Heart right ventricle (tissue), 16 donors: Measurements from ENCODE around the gene HCN4. TPM values are rescaled to one million over a fixed set of nuclear protein-coding genes. Genes with fewer than 3 reads are reported as not detected.

Source experiments
- ATAC-seq, 8 donors: fragments of 200-7000 bp; cut with Tn5 transposase; one replicate each; pipeline ENCODE4 v1.9.1; 2020; ENCODE audit warnings: mild to moderate bottlenecking in 8 of 8, moderate library complexity in 8 of 8, moderate number of reproducible peaks in 1 of 8
- DNase-seq, 2 donors: peaks; one replicate each; pipeline ENCODE4 v3.0.0-alpha.2; 2020
- H3K27ac ChIP-seq, 10 donors: fragments of 200-600 bp; sonication (generic) in 2 of 10; one replicate each; pipeline versions ENCODE4 v1.5.0 to v1.8.0; 2020 to 2022; ENCODE audit warnings: mild to moderate bottlenecking in 3 of 10
- H3K27me3 ChIP-seq, 7 donors: fragments of 200-600 bp; one replicate each; pipeline ENCODE4 v1.8.0; 2021 to 2022; ENCODE audit warnings: mild to moderate bottlenecking in 2 of 7
- H3K36me3 ChIP-seq, 9 donors: fragments of 200-600 bp; sonication (generic) in 1 of 9; one replicate each; pipeline versions ENCODE4 v1.5.0 to v1.8.0; 2020 to 2022; ENCODE audit warnings: mild to moderate bottlenecking in 2 of 9
- H3K4me1 ChIP-seq, 9 donors: fragments of 200-600 bp; sonication (generic) in 1 of 9; one replicate each; pipeline versions ENCODE4 v1.5.0 to v1.8.0; 2020 to 2022; ENCODE audit warnings: mild to moderate bottlenecking in 4 of 9
- H3K4me3 ChIP-seq, 10 donors: fragments of 200-600 bp; sonication (generic) in 2 of 10; one replicate each; pipeline versions ENCODE4 v1.5.0 to v1.8.0; 2020 to 2022; ENCODE audit warnings: mild to moderate bottlenecking in 7 of 10, moderate library complexity in 2 of 10
- H3K9me3 ChIP-seq, 11 donors: fragments of 200-600 bp in 10 of 11; sonication (generic) in 2 of 11; one replicate each; pipeline versions ENCODE4 v1.5.0 to v1.8.0; 2013 to 2022; ENCODE audit warnings: mild to moderate bottlenecking in 2 of 11, control low read depth in 1 of 11, moderate library complexity in 1 of 11
- WGBS, 2 donors: extraction: QIAGEN DNeasy Blood & Tissue Kit; methylation state at CpG; one replicate each; pipeline ENCODE4 v1.1.7; 2013; ENCODE audit warnings: inconsistent platforms in 1 of 2; 5-methylcytosine and 5-hydroxymethylcytosine counted together
- intact Hi-C, 10 donors: fragments of 100-400 bp; cut with DNase I; formaldehyde crosslinking; loops; one replicate each; pipeline versions ENCODE4 v1.11.1 to v1.14.2; 2022
- polyA plus RNA-seq, 2 donors: library from polyadenylated mRNA; stranded (reverse); fragments of 200-250 nt; gene quantifications; one replicate each; pipeline ENCODE4 v1.2.3, GENCODE V29; 2013
- total RNA-seq, 10 donors: library from RNA; stranded (reverse); fragmentation: NEBNext Ultra II Directional in 3 of 10; extraction: Animal tissue kit (Norgen Biotek cat#: 25700) in 3 of 10; gene quantifications; one replicate each; pipeline versions ENCODE4 v1.2.1 to v1.2.4, GENCODE V29; 2021 to 2023
- TF ChIP-seq, protein P1 (sequence below), 9 donors: fragments of 200-600 bp; sonication (generic) in 2 of 9; IDR thresholded peaks; one replicate each; pipeline versions ENCODE4 v1.5.0 to v1.8.0; 2021 to 2022; ENCODE audit warnings: antibody characterized with exemption in 9 of 9, mild to moderate bottlenecking in 5 of 9, moderate library complexity in 1 of 9
- donor health status: Arrhythmogenic right ventricular cardiomyopathy.
- donor health status: ischemic (EF 13 %, LVEDD 7.1; RV severe dilation, severe dysfunction).
- donor health status: healthy with polysubstance abuse.
- donor health status: DM: no; HTN: yes; CAD: no.
- donor health status: DM: no; HTN: no; CAD: no.
- donor health status: ischemic (EF 25% LVEDD 6.9; RV normal size, moderate dysfunction).
- donor health status: ischemic (EF 25% LVEDD 5.7; RV mildly dilated, moderate dysfunction).
- donor health status: healthy.
- donor health status: DM: yes; HTN: yes; CAD: no.
- donor health status: Ischemic cardiomyopathy.
- donor health status: ischemic (EF 35%, LVEDD 5.7; RV mildly dilated, moderate dysfunction).
- donor health status: nonischemic (EF 11% LVEDD 7.7; RV severe dilation, severe dysfunction).
- donor health status: DM: yes; HTN: yes; CAD: no.
- donor health status: PGD.
- donor health status: ischemic (EF 29% LVEDD 5.4; RV normal size, mild dysfunction).
- donor health status: nonischemic (EF 23%, LVEDD 6.1; RV moderate dilation, normal function).

The HCN4 gene
- total and polyA plus RNA-seq, 12 donors = 2.2 to 24.9 (median 6.8) TPM

DNA sequence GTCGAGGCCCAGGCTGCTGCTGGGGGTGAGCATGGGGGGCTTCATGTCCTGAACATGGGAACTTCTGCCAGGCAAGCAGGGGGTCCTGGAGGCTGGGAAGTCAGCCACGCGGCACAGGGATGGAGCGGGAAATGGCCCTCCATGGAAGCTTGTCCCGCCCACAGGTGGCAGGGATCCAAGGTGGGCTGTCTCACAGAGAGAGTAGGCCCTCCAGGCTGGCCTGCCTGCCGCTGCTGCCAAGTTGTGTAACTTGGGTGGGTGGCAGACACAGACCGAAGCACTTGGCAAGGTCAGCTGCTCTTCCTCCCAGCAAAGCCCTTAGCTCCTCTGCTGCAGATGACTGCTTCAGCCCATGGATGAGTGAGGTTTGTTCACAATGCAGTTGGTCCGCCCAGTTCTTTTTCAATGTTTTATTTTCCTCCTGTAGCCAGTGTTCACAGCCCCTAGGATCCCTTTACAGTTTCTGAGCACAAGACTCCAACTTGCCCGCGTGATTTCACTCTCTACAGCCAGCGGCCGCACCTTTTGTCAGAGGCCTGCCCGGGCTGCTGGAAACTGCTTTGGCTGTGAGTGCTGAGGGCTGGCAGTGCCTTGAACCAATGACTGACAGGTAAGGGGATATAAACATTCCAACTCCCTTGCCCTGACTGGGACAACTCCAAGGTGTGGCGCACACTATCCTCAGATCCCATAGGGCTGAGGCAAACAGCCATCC, 26.7 kb downstream of the HCN4 start:
- DNase-seq (peak; percentile 35 to 51), ATAC-seq (peak; percentile 44 to 70 (median 54))
- TF ChIP-seq, protein P1, sequence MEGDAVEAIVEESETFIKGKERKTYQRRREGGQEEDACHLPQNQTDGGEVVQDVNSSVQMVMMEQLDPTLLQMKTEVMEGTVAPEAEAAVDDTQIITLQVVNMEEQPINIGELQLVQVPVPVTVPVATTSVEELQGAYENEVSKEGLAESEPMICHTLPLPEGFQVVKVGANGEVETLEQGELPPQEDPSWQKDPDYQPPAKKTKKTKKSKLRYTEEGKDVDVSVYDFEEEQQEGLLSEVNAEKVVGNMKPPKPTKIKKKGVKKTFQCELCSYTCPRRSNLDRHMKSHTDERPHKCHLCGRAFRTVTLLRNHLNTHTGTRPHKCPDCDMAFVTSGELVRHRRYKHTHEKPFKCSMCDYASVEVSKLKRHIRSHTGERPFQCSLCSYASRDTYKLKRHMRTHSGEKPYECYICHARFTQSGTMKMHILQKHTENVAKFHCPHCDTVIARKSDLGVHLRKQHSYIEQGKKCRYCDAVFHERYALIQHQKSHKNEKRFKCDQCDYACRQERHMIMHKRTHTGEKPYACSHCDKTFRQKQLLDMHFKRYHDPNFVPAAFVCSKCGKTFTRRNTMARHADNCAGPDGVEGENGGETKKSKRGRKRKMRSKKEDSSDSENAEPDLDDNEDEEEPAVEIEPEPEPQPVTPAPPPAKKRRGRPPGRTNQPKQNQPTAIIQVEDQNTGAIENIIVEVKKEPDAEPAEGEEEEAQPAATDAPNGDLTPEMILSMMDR (IDR thresholded peaks at IDR 0.05) = no peak
- peaks cover 0 to 7% (median 0%) of the 10 kb centered on the region in 11 donors for H3K9me3 ChIP-seq
- peak overlapping the region in 2 of 10 donors; percentile 15 to 40 for H3K27ac ChIP-seq
- no peaks in the 10 kb centered on the region for H3K27me3 ChIP-seq
- intact Hi-C loops = no loop called here
- H3K4me1 ChIP-seq = peaks cover 0 to 32% (median 14%) of the 10 kb centered on the region in 9 donors
- 55 to 68% methylated on average over 14 of the region's 14 CpGs for WGBS, 2 donors
- H3K4me3 ChIP-seq = no peak overlapping the region
- H3K36me3 ChIP-seq = no peaks in the 10 kb centered on the region

DNA sequence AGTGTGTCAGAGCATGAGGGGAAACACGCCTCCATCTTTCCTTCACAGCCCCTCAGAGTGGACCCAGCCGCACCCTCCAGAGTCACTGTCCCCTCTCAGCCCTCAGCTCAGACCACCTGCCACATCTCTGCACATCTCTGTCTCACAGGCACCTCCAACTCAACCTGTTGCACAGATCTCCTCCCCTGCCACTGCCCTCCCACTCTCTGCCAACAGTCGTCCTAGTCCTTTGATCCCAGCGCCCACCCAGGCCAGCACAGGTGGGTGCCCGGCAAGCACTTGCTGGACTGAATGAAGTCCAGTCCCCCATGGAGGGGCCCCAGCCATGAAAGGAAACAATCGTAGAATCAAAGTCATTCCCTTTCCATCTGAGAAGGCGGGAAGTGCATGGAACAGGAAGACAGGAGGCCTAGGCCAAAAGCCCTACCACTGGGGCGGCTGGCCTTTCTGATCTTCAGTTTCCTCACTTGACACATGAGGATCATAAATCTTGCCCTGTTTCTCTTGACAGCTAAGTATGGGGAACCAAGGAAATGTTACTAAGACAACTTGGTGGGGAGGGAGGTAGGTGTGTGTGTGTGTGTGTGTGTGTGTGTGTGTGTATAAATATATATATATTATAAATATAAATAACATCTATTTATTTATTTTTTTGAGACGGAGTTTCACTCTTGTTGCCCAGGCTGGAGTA, 28.1 kb downstream of the HCN4 start:
- Histone ChIP-seq H3K36me3 (no peaks in the 10 kb centered on the region), H3K27ac (no peak overlapping the region), H3K27me3 (no peaks in the 10 kb centered on the region), H3K4me1 (peaks cover 0 to 23% (median 11%) of the 10 kb centered on the region in 9 donors), H3K9me3 (peaks cover 0 to 7% (median 0%) of the 10 kb centered on the region in 11 donors), H3K4me3 (no peak overlapping the region)
- TF ChIP-seq, protein P1 (IDR thresholded peaks at IDR 0.05) = no peak
- 81 to 83% methylated on average over 9 of the region's 9 CpGs for WGBS, 2 donors
- ATAC-seq (no peak), DNase-seq (no peak)
- intact Hi-C loops = no loop called here

DNA sequence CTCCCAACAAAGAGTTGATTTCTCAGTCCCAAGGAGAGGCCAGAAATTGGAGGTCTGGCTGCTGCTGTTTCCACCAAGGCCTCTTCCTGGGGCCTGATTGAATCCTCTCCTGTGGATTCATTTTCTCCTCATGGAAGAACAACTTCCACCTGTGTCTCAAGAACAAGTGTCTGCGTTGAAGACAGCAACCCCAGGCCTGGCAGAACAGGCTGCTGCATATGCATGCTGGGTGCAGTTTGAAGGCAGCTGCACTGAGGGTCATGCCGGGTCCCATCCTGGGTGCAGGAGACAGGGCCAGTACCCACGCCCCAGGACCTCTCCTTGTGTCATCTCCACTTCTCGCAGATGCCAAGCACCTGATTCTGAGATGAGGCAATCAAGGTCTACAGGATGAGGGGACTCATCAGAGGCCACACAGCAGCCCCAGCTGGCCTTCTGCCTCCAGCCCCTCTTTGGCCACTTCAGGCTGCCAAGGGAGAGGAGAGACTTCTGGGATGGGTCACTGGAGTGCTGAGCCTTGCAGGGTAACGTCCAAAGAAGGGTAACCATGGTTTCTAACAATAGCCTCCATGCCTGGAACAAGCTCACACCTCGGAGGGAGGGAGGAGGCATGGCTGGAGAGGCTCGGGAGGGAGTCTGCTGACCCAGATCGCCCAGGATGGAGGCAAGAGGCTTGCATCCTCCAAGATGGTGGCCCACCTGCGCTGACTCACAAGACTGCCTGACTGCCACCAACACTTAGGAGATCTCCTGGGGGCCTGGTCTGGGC, 30.0 kb downstream of the HCN4 start:
- no peak for DNase-seq
- H3K27me3 ChIP-seq = no peaks in the 10 kb centered on the region
- TF ChIP-seq, protein P1 (IDR thresholded peaks at IDR 0.05) = no peak
- intact Hi-C loops = no loop called here
- H3K9me3 ChIP-seq = peaks cover 0 to 7% (median 0%) of the 10 kb centered on the region in 11 donors
- H3K4me1 ChIP-seq = peaks cover 0 to 21% (median 5%) of the 10 kb centered on the region in 9 donors
- ATAC-seq = peak in 1 of 8 donors; percentile 15
- no peak overlapping the region for H3K27ac ChIP-seq
- H3K4me3 ChIP-seq = no peak overlapping the region
- WGBS, 2 donors = 71 to 74% methylated on average over 9 of the region's 9 CpGs
- H3K36me3 ChIP-seq = no peaks in the 10 kb centered on the region

DNA sequence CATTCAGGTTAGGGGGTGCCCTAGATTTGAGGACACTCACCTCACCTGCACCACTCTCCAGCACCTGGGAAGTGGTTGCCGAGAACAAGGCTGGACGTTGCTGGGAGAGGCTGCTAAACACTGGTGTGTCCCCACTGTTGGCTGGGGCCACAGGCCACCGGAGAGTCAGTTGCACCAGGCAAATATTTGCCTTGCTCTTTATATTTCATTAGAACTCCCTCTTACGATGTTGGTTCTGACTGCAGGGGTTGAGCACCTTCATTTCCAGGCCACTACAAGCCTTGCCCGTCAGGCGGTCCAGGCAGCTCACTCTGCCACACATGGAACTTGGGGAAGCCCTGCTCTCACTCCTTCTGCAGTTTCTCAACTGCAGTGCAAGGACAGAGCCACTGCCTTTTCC, 30.7 kb downstream of the HCN4 start:
- intact Hi-C loops = no loop called here
- H3K36me3 ChIP-seq = no peaks in the 10 kb centered on the region
- H3K27ac ChIP-seq = no peak overlapping the region
- peaks cover 0 to 3% (median 0%) of the 10 kb centered on the region in 11 donors for H3K9me3 ChIP-seq
- H3K4me1 ChIP-seq = peaks cover 0 to 21% (median 5%) of the 10 kb centered on the region in 9 donors
- ATAC-seq (no peak), DNase-seq (no peak)
- no peak overlapping the region for H3K4me3 ChIP-seq
- TF ChIP-seq, protein P1 (IDR thresholded peaks at IDR 0.05) = no peak
- WGBS, 2 donors = 80 to 83% methylated on average over 6 of the region's 6 CpGs
- H3K27me3 ChIP-seq = no peaks in the 10 kb centered on the region
